Esophagus muscularis mucosa (tissue), 3 donors: ENCODE results near the gene OCEL1.

Experiments used
- CTCF ChIP-seq, 3 experiments: fragments of 200-600 bp in 2 of 3; fragments of 450-650 bp in 1 of 3; sonication (generic) in 2 of 3; IDR thresholded peaks; one replicate each; pipeline ENCODE4 v1.5.1; 2017 to 2019; ENCODE audit warnings: antibody characterized with exemption in 3 of 3, mild to moderate bottlenecking in 2 of 3, moderate library complexity in 1 of 3
- POLR2A ChIP-seq: fragments of 450-650 bp; IDR thresholded peaks from one replicate; pipeline ENCODE4 v1.6.1; 2017; ENCODE audit warnings: antibody characterized with exemption, moderate library complexity, mild to moderate bottlenecking, low read depth
- POLR2AphosphoS5 ChIP-seq, 2 donors: sonication (generic); formaldehyde crosslinking; IDR thresholded peaks; one replicate each; pipeline ENCODE4 v1.6.1; 2017; ENCODE audit warnings: antibody characterized with exemption in 2 of 2

- TF ChIP-seq POLR2AphosphoS5 (IDR thresholded peaks at IDR 0.05) (no peak), CTCF (IDR thresholded peaks at IDR 0.05) (no peak), POLR2A (no peak)
Observed at GRCh38 chr19:17236811-17237543, 11.0 kb downstream of the OCEL1 start.
